Fibroblast of the aortic adventitia (primary cell): ENCODE results near the gene OR13D1. TPM values are rescaled to one million over a fixed set of nuclear protein-coding genes. Genes with fewer than 3 reads are reported as not detected.
"Not testable (repeated sequence)": the region's sequence is repeated elsewhere in the genome, so short reads cannot be mapped to it uniquely, and the experiment has no call there.

Experiments
- DNase-seq: peaks from one replicate; pipeline ENCODE4 v3.0.0-alpha.2; 2010; ENCODE audit warnings: low read depth
- H3K4me3 ChIP-seq: 2 replicates; pipeline ENCODE4 v1.5.1; 2011; ENCODE audit warnings: low read depth, mild to moderate bottlenecking, control low read depth, low read length, moderate library complexity
- CTCF ChIP-seq: IDR thresholded peaks from 2 replicates; pipeline ENCODE4 v1.5.1; 2011; ENCODE audit warnings: mild to moderate bottlenecking, low read length, control low read depth, inconsistent platforms; ENCODE audit not compliant: insufficient read depth
- total RNA-seq: library from RNA; depleted of rRNA; stranded (reverse); fragments of >200 nt; gene quantifications from 2 replicates; pipeline ENCODE4 v1.2.3, GENCODE V29; 2012; ENCODE audit warnings: low replicate concordance

Gene OR13D1
- total RNA-seq, result not detected in 2 replicates

GRCh38 chr9:104694218-104694617 is at the start of gene OR13D1:
Gene OR13D1 (plus strand): TSS chr9:104694518. CDS start chr9:104694518, 0 bp downstream.
- DNase-seq, result no peak
- H3K4me3 ChIP-seq, result no peak within 1 kb of the TSS
- no peak for TF ChIP-seq CTCF

GRCh38 chr9:104658496-104659195 is 35.7 kb upstream of the OR13D1 start:
- TF ChIP-seq CTCF, result no peak
- DNase-seq, result no peak
- H3K4me3 ChIP-seq, result no peak overlapping the region

- no peak for TF ChIP-seq CTCF
- no peak overlapping the region for H3K4me3 ChIP-seq
- DNase-seq, result no peak
Measured at GRCh38 chr9:104675611-104676010, 18.7 kb upstream of the OR13D1 start.

- H3K4me3 ChIP-seq, result no peak overlapping the region
- peak; percentile 48 for TF ChIP-seq CTCF
- DNase-seq, result peak; percentile 72
Measured at GRCh38 chr9:104682642-104683041, 11.7 kb upstream of the OR13D1 start.

- no peak overlapping the region for H3K4me3 ChIP-seq
- DNase-seq, result no peak
Measured at GRCh38 chr9:104686081-104686480, 8.2 kb upstream of the OR13D1 start.

GRCh38 chr9:104700306-104700705 is 6.0 kb downstream of the OR13D1 start:
- no peak for TF ChIP-seq CTCF
- H3K4me3 ChIP-seq, result no peak overlapping the region
- no peak for DNase-seq

More at GRCh38 chr9:104686081-104686480, 8.2 kb upstream of the OR13D1 start:
- TF ChIP-seq CTCF, result no peak

GRCh38 chr9:104708737-104709136 is 14.4 kb downstream of the OR13D1 start:
- not testable (repeated sequence) for H3K4me3 ChIP-seq, DNase-seq
